SK-N-SH treated with all-trans-retinoic acid at 6 μM for 48 hours (cell line): ENCODE measurements around the gene DNAH5.

Experiments
- ATAC-seq: fragments of 200-7000 bp; cut with Tn5 transposase; 3 replicates; pipeline ENCODE4 v1.9.1; 2020; ENCODE audit warnings: mild to moderate bottlenecking, moderate library complexity
- ARNTL ChIP-seq: fragments of 450-650 bp; formaldehyde crosslinking; IDR thresholded peaks from 2 replicates; pipeline ENCODE4 v1.5.0; 2020; ENCODE audit warnings: low read depth, mild to moderate bottlenecking, moderate library complexity, borderline replicate concordance
- BACH2 ChIP-seq: fragments of 250-450 bp; sonication (Bioruptor Pico); IDR thresholded peaks from 2 replicates; pipeline ENCODE4 v1.9.0; 2021; ENCODE audit warnings: mild to moderate bottlenecking, borderline replicate concordance
- CSDC2 ChIP-seq: fragments of 250-450 bp; sonication (Bioruptor Pico); IDR thresholded peaks from 2 replicates; pipeline ENCODE4 v1.5.0; 2020; ENCODE audit warnings: mild to moderate bottlenecking, moderate library complexity
- ESRRG ChIP-seq: fragments of 250-450 bp; sonication (Bioruptor Pico); IDR thresholded peaks from 2 replicates; pipeline ENCODE4 v1.6.1; 2021; ENCODE audit warnings: mild to moderate bottlenecking
- GLIS3 ChIP-seq: fragments of 250-450 bp; sonication (Bioruptor Pico); IDR thresholded peaks from 2 replicates; pipeline ENCODE4 v1.5.0; 2020; ENCODE audit warnings: mild to moderate bottlenecking, moderate library complexity
- ISL1 ChIP-seq: fragments of 250-450 bp; sonication (Bioruptor Pico); IDR thresholded peaks from 2 replicates; pipeline ENCODE4 v2.1.2; 2022; ENCODE audit warnings: mild to moderate bottlenecking, moderate library complexity
- OSR1 ChIP-seq: fragments of 250-450 bp; sonication (Bioruptor Pico); IDR thresholded peaks from 2 replicates; pipeline ENCODE4 v1.8.0; 2022; ENCODE audit warnings: moderate library complexity, mild to moderate bottlenecking, inconsistent platforms
- PPARA ChIP-seq: fragments of 250-450 bp; sonication (Bioruptor Pico); IDR thresholded peaks from 2 replicates; pipeline ENCODE4 v1.5.0; 2020; ENCODE audit warnings: mild to moderate bottlenecking, borderline replicate concordance
- RARB ChIP-seq: fragments of 250-450 bp; sonication (Bioruptor Pico); IDR thresholded peaks from 2 replicates; pipeline ENCODE4 v1.8.0; 2021; ENCODE audit warnings: mild to moderate bottlenecking, moderate library complexity
- SNAI2 ChIP-seq: fragments of 250-450 bp; sonication (Bioruptor Pico); IDR thresholded peaks from 2 replicates; pipeline ENCODE4 v1.5.0; 2020; ENCODE audit warnings: mild to moderate bottlenecking, moderate library complexity
- TCF4 ChIP-seq: fragments of 250-450 bp; sonication (Bioruptor Pico); IDR thresholded peaks from 2 replicates; pipeline ENCODE4 v1.8.0; 2021; ENCODE audit warnings: mild to moderate bottlenecking, moderate library complexity, borderline replicate concordance
- TOX ChIP-seq: fragments of 250-450 bp; sonication (Bioruptor Pico); IDR thresholded peaks from 2 replicates; pipeline ENCODE4 v1.8.0; 2021; ENCODE audit warnings: mild to moderate bottlenecking, moderate library complexity, borderline replicate concordance
- ZC3H10 ChIP-seq: fragments of 250-450 bp; sonication (Bioruptor Pico); IDR thresholded peaks from 2 replicates; pipeline ENCODE4 v1.5.1; 2021; ENCODE audit warnings: mild to moderate bottlenecking, moderate library complexity
- ZFP3 ChIP-seq: fragments of 250-450 bp; sonication (Bioruptor Pico); IDR thresholded peaks from 2 replicates; pipeline ENCODE4 v1.5.0; 2020; ENCODE audit warnings: mild to moderate bottlenecking, moderate library complexity
- ZFP30 ChIP-seq: fragments of 450-650 bp; formaldehyde crosslinking; IDR thresholded peaks from 2 replicates; pipeline ENCODE4 v1.5.0; 2022; ENCODE audit warnings: mild to moderate bottlenecking, moderate library complexity
- ZNF565 ChIP-seq: fragments of 450-650 bp; formaldehyde crosslinking; conservative IDR thresholded peaks from 2 replicates; pipeline ENCODE4 v1.5.0; 2020; ENCODE audit warnings: low read depth, mild to moderate bottlenecking, moderate library complexity
- ZNF70 ChIP-seq: fragments of 450-650 bp; formaldehyde crosslinking; IDR thresholded peaks from 2 replicates; pipeline ENCODE4 v1.5.0; 2020; ENCODE audit warnings: mild to moderate bottlenecking, moderate library complexity
- ZNF8 ChIP-seq: fragments of 450-650 bp; formaldehyde crosslinking; IDR thresholded peaks from 2 replicates; pipeline ENCODE4 v1.5.0; 2020; ENCODE audit warnings: mild to moderate bottlenecking, moderate library complexity
- TF ChIP-seq, protein P1 (sequence below): fragments of 250-450 bp; sonication (Bioruptor Pico); IDR thresholded peaks from 2 replicates; pipeline ENCODE4 v1.8.0; 2021; ENCODE audit warnings: low read depth, mild to moderate bottlenecking, moderate library complexity, borderline replicate concordance
- TF ChIP-seq, protein P2 (sequence below): fragments of 250-450 bp; sonication (Bioruptor Pico); IDR thresholded peaks from 2 replicates; pipeline ENCODE4 v1.5.0; 2020; ENCODE audit warnings: mild to moderate bottlenecking, moderate library complexity
- TF ChIP-seq, protein P3 (sequence below): fragments of 250-450 bp; sonication (Bioruptor Pico); IDR thresholded peaks from 2 replicates; pipeline ENCODE4 v1.8.0; 2020; ENCODE audit warnings: mild to moderate bottlenecking, moderate library complexity, borderline replicate concordance
- TF ChIP-seq, protein P4 (sequence below): fragments of 250-450 bp; sonication (Bioruptor Pico); IDR thresholded peaks from 2 replicates; pipeline ENCODE4 v1.5.1; 2020; ENCODE audit warnings: low read depth, mild to moderate bottlenecking, moderate library complexity

The DNAH5 gene

DNA sequence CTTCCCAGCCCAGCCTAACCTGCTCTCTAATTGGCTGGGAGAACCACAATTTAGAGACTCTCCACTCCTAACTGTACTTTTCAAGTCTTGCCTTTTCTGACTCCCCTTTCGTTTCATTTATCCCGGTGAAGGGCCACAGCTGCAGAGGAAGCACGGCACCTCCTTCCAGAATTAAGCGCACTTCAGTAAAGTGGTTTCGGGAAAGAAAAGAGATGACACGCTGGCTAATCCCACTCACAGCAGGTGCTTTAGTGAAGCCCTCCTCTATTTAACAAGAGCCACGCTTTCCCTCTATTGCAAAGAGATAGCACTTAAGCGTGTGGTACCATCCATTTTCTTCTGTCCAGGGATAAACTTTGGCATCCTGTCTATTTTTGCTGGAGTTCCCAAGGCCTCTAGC is 4.8 kb downstream of the DNAH5 start:
- TF ChIP-seq ESRRG (CRISPR knock-in tag) = no peak
- no peak for TF ChIP-seq ZFP3
- TF ChIP-seq TCF4 (CRISPR knock-in tag) = no peak
- TF ChIP-seq TOX (CRISPR knock-in tag) = no peak
- TF ChIP-seq, protein P1, sequence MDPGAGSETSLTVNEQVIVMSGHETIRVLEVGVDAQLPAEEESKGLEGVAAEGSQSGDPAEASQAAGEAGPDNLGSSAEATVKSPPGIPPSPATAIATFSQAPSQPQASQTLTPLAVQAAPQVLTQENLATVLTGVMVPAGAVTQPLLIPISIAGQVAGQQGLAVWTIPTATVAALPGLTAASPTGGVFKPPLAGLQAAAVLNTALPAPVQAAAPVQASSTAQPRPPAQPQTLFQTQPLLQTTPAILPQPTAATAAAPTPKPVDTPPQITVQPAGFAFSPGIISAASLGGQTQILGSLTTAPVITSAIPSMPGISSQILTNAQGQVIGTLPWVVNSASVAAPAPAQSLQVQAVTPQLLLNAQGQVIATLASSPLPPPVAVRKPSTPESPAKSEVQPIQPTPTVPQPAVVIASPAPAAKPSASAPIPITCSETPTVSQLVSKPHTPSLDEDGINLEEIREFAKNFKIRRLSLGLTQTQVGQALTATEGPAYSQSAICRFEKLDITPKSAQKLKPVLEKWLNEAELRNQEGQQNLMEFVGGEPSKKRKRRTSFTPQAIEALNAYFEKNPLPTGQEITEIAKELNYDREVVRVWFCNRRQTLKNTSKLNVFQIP (CRISPR knock-in tag) = no peak
- TF ChIP-seq ZNF8 (CRISPR knock-in tag) = no peak
- TF ChIP-seq, protein P2, sequence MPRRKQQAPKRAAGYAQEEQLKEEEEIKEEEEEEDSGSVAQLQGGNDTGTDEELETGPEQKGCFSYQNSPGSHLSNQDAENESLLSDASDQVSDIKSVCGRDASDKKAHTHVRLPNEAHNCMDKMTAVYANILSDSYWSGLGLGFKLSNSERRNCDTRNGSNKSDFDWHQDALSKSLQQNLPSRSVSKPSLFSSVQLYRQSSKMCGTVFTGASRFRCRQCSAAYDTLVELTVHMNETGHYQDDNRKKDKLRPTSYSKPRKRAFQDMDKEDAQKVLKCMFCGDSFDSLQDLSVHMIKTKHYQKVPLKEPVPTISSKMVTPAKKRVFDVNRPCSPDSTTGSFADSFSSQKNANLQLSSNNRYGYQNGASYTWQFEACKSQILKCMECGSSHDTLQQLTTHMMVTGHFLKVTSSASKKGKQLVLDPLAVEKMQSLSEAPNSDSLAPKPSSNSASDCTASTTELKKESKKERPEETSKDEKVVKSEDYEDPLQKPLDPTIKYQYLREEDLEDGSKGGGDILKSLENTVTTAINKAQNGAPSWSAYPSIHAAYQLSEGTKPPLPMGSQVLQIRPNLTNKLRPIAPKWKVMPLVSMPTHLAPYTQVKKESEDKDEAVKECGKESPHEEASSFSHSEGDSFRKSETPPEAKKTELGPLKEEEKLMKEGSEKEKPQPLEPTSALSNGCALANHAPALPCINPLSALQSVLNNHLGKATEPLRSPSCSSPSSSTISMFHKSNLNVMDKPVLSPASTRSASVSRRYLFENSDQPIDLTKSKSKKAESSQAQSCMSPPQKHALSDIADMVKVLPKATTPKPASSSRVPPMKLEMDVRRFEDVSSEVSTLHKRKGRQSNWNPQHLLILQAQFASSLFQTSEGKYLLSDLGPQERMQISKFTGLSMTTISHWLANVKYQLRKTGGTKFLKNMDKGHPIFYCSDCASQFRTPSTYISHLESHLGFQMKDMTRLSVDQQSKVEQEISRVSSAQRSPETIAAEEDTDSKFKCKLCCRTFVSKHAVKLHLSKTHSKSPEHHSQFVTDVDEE (CRISPR knock-in tag) = no peak
- TF ChIP-seq ZFP30 (CRISPR knock-in tag) = no peak
- no peak for TF ChIP-seq BACH2 (CRISPR knock-in tag)
- TF ChIP-seq SNAI2 (CRISPR knock-in tag) = no peak
- TF ChIP-seq, protein P3, sequence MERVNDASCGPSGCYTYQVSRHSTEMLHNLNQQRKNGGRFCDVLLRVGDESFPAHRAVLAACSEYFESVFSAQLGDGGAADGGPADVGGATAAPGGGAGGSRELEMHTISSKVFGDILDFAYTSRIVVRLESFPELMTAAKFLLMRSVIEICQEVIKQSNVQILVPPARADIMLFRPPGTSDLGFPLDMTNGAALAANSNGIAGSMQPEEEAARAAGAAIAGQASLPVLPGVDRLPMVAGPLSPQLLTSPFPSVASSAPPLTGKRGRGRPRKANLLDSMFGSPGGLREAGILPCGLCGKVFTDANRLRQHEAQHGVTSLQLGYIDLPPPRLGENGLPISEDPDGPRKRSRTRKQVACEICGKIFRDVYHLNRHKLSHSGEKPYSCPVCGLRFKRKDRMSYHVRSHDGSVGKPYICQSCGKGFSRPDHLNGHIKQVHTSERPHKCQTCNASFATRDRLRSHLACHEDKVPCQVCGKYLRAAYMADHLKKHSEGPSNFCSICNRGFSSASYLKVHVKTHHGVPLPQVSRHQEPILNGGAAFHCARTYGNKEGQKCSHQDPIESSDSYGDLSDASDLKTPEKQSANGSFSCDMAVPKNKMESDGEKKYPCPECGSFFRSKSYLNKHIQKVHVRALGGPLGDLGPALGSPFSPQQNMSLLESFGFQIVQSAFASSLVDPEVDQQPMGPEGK (CRISPR knock-in tag) = no peak
- TF ChIP-seq, protein P4, sequence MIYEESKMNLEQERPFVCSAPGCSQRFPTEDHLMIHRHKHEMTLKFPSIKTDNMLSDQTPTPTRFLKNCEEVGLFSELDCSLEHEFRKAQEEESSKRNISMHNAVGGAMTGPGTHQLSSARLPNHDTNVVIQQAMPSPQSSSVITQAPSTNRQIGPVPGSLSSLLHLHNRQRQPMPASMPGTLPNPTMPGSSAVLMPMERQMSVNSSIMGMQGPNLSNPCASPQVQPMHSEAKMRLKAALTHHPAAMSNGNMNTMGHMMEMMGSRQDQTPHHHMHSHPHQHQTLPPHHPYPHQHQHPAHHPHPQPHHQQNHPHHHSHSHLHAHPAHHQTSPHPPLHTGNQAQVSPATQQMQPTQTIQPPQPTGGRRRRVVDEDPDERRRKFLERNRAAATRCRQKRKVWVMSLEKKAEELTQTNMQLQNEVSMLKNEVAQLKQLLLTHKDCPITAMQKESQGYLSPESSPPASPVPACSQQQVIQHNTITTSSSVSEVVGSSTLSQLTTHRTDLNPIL (CRISPR knock-in tag) = no peak
- TF ChIP-seq CSDC2 = no peak
- TF ChIP-seq RARB (CRISPR knock-in tag) = no peak
- no peak for TF ChIP-seq ARNTL
- TF ChIP-seq OSR1 (CRISPR knock-in tag) = no peak
- TF ChIP-seq ZC3H10 = no peak
- no peak for TF ChIP-seq ZNF565 (CRISPR knock-in tag)
- TF ChIP-seq PPARA = no peak
- ATAC-seq = no peak

DNA sequence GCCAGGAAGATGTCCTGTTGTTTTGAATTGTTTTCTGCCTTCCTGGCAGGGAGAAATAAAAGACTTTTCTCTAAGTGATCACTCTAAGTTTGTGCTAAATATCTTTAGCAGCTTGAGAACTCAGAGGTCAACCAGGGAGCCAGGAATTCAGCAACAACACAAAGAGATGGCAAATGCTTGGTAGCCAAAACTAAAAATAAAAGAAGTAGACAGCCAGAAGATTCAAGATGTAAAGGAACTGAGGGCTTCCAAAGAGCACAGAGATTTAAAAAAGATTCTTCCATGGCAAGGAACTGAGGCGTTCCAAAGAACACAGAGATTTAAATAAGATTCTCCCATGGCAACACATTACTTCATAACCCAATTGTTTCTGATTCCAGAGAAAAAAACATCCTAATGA is 9.6 kb downstream of the DNAH5 start:
- TF ChIP-seq ZNF70 (CRISPR knock-in tag) = no peak
- no peak for TF ChIP-seq BACH2 (CRISPR knock-in tag)
- no peak for TF ChIP-seq ZNF8 (CRISPR knock-in tag)
- TF ChIP-seq GLIS3 (CRISPR knock-in tag) = no peak
- no peak for TF ChIP-seq TCF4 (CRISPR knock-in tag)
- TF ChIP-seq RARB (CRISPR knock-in tag) = no peak
- no peak for TF ChIP-seq ZFP3
- TF ChIP-seq ZNF565 (CRISPR knock-in tag) = no peak
- TF ChIP-seq ZFP30 (CRISPR knock-in tag) = no peak
- TF ChIP-seq ESRRG (CRISPR knock-in tag) = no peak
- TF ChIP-seq, protein P2 (CRISPR knock-in tag) = no peak
- no peak for TF ChIP-seq ISL1 (CRISPR knock-in tag)
- no peak for TF ChIP-seq ZC3H10
- TF ChIP-seq TOX (CRISPR knock-in tag) = no peak
- TF ChIP-seq, protein P1 (CRISPR knock-in tag) = no peak
- TF ChIP-seq, all 23 proteins: peak for 0
- ATAC-seq = no peak
